ENCODE results near the gene TAF8. TPM values are rescaled to one million over a fixed set of nuclear protein-coding genes. Genes with fewer than 3 reads are reported as not detected.

TAF8 gene
- total RNA-seq, 1 experiment from 2014 or later: 22.5 TPM

DNA sequence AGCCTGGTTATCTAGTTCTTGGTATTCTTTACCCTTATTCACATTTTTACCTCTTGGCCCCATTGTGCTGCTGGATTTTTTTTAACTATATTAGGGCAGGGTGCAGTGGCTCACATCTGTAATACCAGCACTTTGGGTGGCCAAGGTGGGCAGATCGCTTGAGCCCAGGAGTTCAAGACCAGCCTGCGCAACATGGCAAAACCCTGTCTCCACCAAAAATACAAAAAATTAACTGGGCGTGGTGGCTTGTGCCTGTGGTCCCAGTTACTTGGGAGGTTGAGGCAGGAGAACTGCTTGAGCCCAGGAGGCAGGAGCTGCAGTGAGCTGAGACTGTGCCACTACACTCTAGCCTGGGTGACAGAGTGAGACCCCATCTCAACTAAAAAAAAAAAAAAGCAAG is 12.2 kb upstream of the TAF8 start:
- no peaks in the 10 kb centered on the region for H3K4me1 ChIP-seq (ENCODE audit: insufficient read depth, low read length, poor library complexity, severe bottlenecking)
- no peak for TF ChIP-seq EZH2 (IDR thresholded peaks at IDR 0.05; ENCODE audit: borderline replicate concordance, low read depth, low read length, poor library complexity, severe bottlenecking)
- no peak for TF ChIP-seq CTCF (conservative IDR thresholded peaks at IDR 0.05; ENCODE audit: low read depth, low read length)
- POLR2A ChIA-PET (ENCODE audit: low non-redundant PET): no interaction called here
- no peak overlapping the region for H3K4me3 ChIP-seq (ENCODE audit: low read depth, low read length, poor library complexity, severe bottlenecking)
- intact Hi-C loops (cut with micrococcal nuclease; ENCODE audit: unreplicated experiment): no loop called here
- H3K27ac ChIP-seq (ENCODE audit: low read depth, low read length, poor library complexity, severe bottlenecking): no peak overlapping the region
- H3K27me3 ChIP-seq (replicated peaks; ENCODE audit: insufficient read depth, low read depth, low read length, poor library complexity): no peaks in the 10 kb centered on the region
- no TSS peak for BruUV-seq (replicated peaks)
- DNase-seq (ENCODE audit: low spot score): no peak
- H3K36me3 ChIP-seq (ENCODE audit: insufficient read depth, low read length, poor library complexity, severe bottlenecking): no peaks in the 10 kb centered on the region
- H3K9me3 ChIP-seq (ENCODE audit: low read depth, low read length, poor library complexity, severe bottlenecking): no peaks in the 10 kb centered on the region
- CTCF ChIA-PET: no interaction called here

DNA sequence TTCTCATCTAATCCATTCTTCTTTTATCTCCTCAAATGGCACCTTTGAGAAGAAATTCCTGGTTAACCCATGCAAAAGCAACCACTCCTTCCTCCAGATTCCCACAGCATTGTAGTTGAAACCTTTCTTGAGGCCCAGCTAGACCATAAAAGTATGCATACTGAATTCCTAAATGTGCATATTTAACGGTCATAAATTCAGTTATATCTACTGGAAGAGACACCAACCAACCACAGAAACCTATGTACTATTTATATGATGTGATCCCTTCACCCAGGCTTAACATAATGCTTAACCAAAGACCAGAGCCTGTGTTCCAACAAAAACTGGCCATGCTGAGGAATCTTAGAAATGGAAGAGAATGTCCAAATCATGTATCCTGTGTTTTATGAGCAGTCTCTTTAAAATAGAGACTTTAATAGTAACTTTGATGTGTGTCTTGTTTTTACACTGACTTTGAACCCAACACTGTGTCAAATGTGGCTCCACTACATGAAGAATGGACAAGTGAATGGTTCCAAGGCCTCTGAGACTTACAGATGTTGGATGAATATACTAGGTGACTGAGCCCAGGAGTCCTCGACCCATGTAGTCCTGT is 11.4 kb upstream of the TAF8 start:
- no TSS peak for BruUV-seq (replicated peaks)
- no peaks in the 10 kb centered on the region for H3K27me3 ChIP-seq (replicated peaks; ENCODE audit: insufficient read depth, low read depth, low read length, poor library complexity)
- H3K4me1 ChIP-seq (ENCODE audit: insufficient read depth, low read length, poor library complexity, severe bottlenecking): no peaks in the 10 kb centered on the region
- no peaks in the 10 kb centered on the region for H3K9me3 ChIP-seq (ENCODE audit: low read depth, low read length, poor library complexity, severe bottlenecking)
- no peak overlapping the region for H3K4me3 ChIP-seq (ENCODE audit: low read depth, low read length, poor library complexity, severe bottlenecking)
- H3K36me3 ChIP-seq (ENCODE audit: insufficient read depth, low read length, poor library complexity, severe bottlenecking): no peaks in the 10 kb centered on the region
- no peak overlapping the region for H3K27ac ChIP-seq (ENCODE audit: low read depth, low read length, poor library complexity, severe bottlenecking)
- POLR2A ChIA-PET (ENCODE audit: low non-redundant PET): no interaction called here
- CTCF ChIA-PET: no interaction called here
- DNase-seq (ENCODE audit: low spot score): no peak
- TF ChIP-seq EZH2 (IDR thresholded peaks at IDR 0.05; ENCODE audit: borderline replicate concordance, low read depth, low read length, poor library complexity, severe bottlenecking) (no peak), CTCF (conservative IDR thresholded peaks at IDR 0.05; ENCODE audit: low read depth, low read length) (no peak)
- intact Hi-C loops (cut with micrococcal nuclease; ENCODE audit: unreplicated experiment): no loop called here

DNA sequence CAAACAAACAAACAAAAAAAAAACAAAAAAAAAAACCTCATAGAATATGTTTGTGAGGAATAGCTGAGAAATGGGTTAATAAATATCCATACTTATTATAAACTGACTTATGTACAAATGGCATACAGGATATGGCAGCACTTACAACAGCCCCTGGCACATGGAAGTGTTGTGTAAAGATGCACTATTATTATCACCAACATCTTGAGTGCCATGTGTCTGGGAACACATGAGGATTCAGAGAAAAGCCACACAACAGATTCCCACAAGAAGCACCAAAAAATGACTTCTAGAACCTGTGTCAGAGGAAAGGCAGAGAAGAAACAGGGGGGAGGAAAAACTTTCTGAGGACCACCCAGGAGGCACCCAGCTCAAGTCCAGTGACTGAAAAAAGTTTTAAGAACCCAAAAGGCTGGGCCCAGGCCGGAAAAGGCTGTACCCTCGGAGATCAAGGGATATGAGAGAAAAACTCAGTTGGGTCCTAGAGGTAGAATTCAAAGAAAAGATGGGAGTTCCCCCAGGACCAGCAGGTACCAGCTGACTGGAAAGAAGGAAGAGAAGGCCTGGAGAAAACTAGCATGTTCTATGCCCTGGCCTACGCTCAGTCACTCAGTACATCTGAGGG is 9.4 kb upstream of the TAF8 start:
- intact Hi-C loops (cut with micrococcal nuclease; ENCODE audit: unreplicated experiment): loop anchor here (10.0 kb wide), 1 partner anchor 356 kb away; no protein-coding TSS in a partner anchor
- no peaks in the 10 kb centered on the region for H3K27me3 ChIP-seq (replicated peaks; ENCODE audit: insufficient read depth, low read depth, low read length, poor library complexity)
- no peaks in the 10 kb centered on the region for H3K36me3 ChIP-seq (ENCODE audit: insufficient read depth, low read length, poor library complexity, severe bottlenecking)
- BruUV-seq (replicated peaks): no TSS peak
- H3K4me3 ChIP-seq (ENCODE audit: low read depth, low read length, poor library complexity, severe bottlenecking): no peak overlapping the region
- DNase-seq (ENCODE audit: low spot score): no peak
- peaks cover 14% of the 10 kb centered on the region for H3K4me1 ChIP-seq (ENCODE audit: insufficient read depth, low read length, poor library complexity, severe bottlenecking)
- CTCF ChIA-PET: no interaction called here
- H3K9me3 ChIP-seq (ENCODE audit: low read depth, low read length, poor library complexity, severe bottlenecking): no peaks in the 10 kb centered on the region
- POLR2A ChIA-PET (ENCODE audit: low non-redundant PET): no interaction called here
- TF ChIP-seq CTCF (conservative IDR thresholded peaks at IDR 0.05; ENCODE audit: low read depth, low read length) (no peak), EZH2 (IDR thresholded peaks at IDR 0.05; ENCODE audit: borderline replicate concordance, low read depth, low read length, poor library complexity, severe bottlenecking) (no peak)
- no peak overlapping the region for H3K27ac ChIP-seq (ENCODE audit: low read depth, low read length, poor library complexity, severe bottlenecking)
